Nephron (organoid): ENCODE data around the gene NOC3L.

Source experiments
- H3K27ac Mint-ChIP-seq, 3 experiments: 2 replicates each; pipeline ENCODE4 v1.8.0; 2020; ENCODE audit warnings: mixed read lengths in 3 of 3, mild to moderate bottlenecking in 2 of 3, moderate library complexity in 1 of 3
- H3K27me3 Mint-ChIP-seq: 2 replicates; pipeline ENCODE4 v1.8.0; 2021; ENCODE audit warnings: low read depth, mild to moderate bottlenecking, moderate library complexity, mixed read lengths
- H3K36me3 Mint-ChIP-seq: 2 replicates; pipeline ENCODE4 v1.8.0; 2020; ENCODE audit warnings: low read depth, mixed read lengths
- H3K4me1 Mint-ChIP-seq: 2 replicates; pipeline ENCODE4 v1.8.0; 2020; ENCODE audit warnings: mixed read lengths
- H3K4me3 Mint-ChIP-seq, 3 experiments: 2 replicates each; pipeline ENCODE4 v1.8.0; 2020; ENCODE audit warnings: mild to moderate bottlenecking in 3 of 3, mixed read lengths in 3 of 3, moderate library complexity in 2 of 3
- H3K9me3 Mint-ChIP-seq: 2 replicates; pipeline ENCODE4 v1.8.0; 2020; ENCODE audit warnings: mixed read lengths
- TF ChIP-seq, protein P1 (sequence below), 3 experiments: fragments of 200-600 bp; sonication (generic); IDR thresholded peaks; one replicate each; pipeline ENCODE4 v1.5.0; 2021; ENCODE audit warnings: antibody characterized with exemption in 3 of 3; ENCODE audit not compliant: unreplicated experiment in 3 of 3

Gene NOC3L, protein sequence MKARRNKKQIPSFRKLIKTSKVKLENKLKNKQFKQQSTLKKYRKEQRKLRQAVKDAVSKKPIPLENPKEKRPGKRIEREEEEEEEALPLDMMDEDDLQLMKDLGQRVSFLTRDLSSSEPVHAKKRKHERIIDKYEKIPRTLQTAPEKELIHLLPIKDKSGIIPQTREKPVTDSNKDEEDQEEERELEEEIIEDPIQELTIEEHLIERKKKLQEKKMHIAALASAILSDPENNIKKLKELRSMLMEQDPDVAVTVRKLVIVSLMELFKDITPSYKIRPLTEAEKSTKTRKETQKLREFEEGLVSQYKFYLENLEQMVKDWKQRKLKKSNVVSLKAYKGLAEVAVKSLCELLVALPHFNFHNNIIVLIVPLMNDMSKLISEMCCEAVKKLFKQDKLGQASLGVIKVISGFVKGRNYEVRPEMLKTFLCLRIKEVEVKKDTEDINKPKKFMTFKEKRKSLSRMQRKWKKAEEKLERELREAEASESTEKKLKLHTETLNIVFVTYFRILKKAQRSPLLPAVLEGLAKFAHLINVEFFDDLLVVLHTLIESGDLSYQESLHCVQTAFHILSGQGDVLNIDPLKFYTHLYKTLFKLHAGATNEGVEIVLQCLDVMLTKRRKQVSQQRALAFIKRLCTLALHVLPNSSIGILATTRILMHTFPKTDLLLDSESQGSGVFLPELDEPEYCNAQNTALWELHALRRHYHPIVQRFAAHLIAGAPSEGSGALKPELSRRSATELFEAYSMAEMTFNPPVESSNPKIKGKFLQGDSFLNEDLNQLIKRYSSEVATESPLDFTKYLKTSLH

DNA sequence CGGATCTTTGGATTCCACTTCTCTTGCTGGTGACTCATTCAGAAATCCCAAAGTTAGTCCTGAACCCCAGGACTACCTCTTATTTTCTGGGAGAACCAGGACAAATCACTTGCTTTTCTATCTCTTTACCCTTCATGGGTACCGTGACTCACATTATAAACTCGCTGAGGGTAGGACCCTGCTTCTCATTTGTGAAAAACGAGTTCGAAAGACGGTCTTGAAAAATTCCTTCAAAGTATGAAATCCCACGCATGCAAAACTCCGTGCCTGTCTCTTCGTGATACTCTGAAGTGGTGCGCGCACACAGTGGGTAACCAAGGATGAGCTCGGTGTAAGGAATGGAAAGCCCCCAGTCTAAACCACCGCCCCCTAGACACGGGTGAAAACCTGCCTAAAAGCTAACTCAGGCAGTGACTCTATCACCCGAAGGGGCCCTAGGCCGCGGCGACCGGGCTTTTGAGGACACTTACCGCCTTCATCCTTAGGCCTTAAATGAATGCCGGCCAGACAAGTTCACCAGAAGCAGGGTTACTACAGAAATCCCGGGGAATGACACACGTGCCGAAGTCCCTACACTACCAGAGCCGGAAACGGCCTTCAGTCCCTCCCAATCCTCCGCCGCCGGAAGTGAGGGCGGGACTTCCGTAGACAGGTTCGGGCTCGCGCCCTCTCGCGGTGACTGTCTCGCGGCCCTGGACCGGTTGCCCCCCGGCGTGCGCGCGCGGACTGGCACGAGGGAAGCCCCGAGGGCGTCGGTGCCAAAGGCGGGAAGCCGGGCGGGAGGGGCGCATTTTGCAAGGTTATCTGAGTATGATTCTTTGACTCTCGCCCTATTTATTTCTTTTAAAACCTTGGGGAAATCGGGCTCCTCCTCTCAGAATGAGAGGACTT lies at the start of gene NOC3L:
NOC3L (minus strand) TSS at position 580 of the 891 bp plus-strand sequence; CDS start at position 479, 101 bp downstream.
- Mint-ChIP-seq H3K4me3 (peak within 1 kb of the TSS; percentile 91 to 99 (median 97)), H3K9me3 (no peaks in the 10 kb centered on the region), H3K4me1 (peaks cover 32% of the 10 kb centered on the region), H3K27me3 (peaks cover 5% of the 10 kb centered on the region), H3K27ac (peak within 1 kb of the TSS; percentile 85 to 90 (median 90)), H3K36me3 (peaks cover 23% of the 10 kb centered on the region)
- TF ChIP-seq, protein P1, sequence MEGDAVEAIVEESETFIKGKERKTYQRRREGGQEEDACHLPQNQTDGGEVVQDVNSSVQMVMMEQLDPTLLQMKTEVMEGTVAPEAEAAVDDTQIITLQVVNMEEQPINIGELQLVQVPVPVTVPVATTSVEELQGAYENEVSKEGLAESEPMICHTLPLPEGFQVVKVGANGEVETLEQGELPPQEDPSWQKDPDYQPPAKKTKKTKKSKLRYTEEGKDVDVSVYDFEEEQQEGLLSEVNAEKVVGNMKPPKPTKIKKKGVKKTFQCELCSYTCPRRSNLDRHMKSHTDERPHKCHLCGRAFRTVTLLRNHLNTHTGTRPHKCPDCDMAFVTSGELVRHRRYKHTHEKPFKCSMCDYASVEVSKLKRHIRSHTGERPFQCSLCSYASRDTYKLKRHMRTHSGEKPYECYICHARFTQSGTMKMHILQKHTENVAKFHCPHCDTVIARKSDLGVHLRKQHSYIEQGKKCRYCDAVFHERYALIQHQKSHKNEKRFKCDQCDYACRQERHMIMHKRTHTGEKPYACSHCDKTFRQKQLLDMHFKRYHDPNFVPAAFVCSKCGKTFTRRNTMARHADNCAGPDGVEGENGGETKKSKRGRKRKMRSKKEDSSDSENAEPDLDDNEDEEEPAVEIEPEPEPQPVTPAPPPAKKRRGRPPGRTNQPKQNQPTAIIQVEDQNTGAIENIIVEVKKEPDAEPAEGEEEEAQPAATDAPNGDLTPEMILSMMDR (IDR thresholded peaks at IDR 0.05; ENCODE audit: unreplicated experiment in 3 of 3): peak; percentile 99 to 100 (median 99)

GRCh38 chr10:94412449-94412848 lies 49.7 kb upstream of the NOC3L start:
- TF ChIP-seq, protein P1 (IDR thresholded peaks at IDR 0.05; ENCODE audit: unreplicated experiment in 3 of 3): no peak
- Mint-ChIP-seq H3K27ac (peak overlapping the region; percentile 81 to 97 (median 96)), H3K9me3 (no peaks in the 10 kb centered on the region), H3K27me3 (peaks cover 8% of the 10 kb centered on the region), H3K36me3 (no peaks in the 10 kb centered on the region), H3K4me3 (no peak overlapping the region), H3K4me1 (peaks cover 50% of the 10 kb centered on the region)

DNA sequence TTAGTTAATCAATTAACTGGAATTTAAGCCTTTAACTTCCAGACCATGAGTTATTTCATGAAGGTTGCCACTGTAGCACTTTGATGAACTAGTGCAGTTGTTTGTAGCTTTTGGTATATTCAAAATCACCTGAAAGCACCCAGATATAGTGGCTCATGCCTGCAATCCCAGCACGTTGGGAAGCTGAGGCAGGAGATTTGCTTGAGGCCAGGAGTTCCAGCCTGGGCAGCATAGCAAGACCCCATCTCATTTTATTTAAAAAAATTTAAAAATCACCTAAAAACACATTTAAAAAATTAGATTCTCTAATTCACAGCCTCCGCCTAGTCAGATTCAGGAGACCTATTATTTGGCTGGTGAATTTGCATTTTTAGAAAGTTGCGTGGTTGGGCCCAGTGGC lies 48.6 kb upstream of the NOC3L start:
- Mint-ChIP-seq H3K27me3 (peaks cover 8% of the 10 kb centered on the region), H3K36me3 (no peaks in the 10 kb centered on the region), H3K4me1 (peaks cover 45% of the 10 kb centered on the region), H3K4me3 (no peak overlapping the region), H3K9me3 (no peaks in the 10 kb centered on the region), H3K27ac (peak overlapping the region; percentile 12 to 57 (median 38))
- TF ChIP-seq, protein P1 (IDR thresholded peaks at IDR 0.05; ENCODE audit: unreplicated experiment in 3 of 3): no peak

DNA sequence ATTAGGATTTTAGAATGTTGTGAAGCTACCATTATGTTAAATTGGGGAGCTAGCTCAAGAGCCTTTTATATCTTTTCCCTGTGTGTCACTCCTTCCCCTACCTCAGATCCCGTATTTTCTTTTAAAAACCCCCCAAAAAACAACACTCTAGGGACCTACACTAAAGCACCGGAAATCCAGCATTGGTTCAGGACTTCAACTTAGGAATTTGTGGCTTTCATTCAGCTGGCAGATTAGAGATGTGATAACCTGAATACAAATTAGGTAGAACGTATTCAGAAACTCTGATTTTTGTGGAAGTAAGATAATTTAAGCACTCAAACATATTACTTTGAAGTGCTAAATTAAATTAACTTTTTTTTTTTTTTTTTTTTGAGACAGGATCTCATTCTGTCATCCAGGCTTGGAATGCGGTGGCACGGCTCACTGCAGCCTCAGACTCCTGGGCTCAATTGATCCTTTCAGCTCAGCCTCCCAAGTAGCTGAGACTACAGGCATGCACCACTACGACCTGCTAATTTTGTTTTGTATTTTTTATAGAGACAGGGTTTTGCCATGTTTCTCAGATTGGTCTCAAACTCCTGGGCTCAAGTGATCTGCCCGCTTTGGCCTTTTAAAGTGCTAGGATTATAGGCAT lies 46.4 kb upstream of the NOC3L start:
- Mint-ChIP-seq H3K4me1 (peaks cover 45% of the 10 kb centered on the region), H3K9me3 (no peaks in the 10 kb centered on the region), H3K36me3 (no peaks in the 10 kb centered on the region), H3K4me3 (no peak overlapping the region), H3K27me3 (peaks cover 8% of the 10 kb centered on the region), H3K27ac (no peak overlapping the region)
- TF ChIP-seq, protein P1 (IDR thresholded peaks at IDR 0.05; ENCODE audit: unreplicated experiment in 3 of 3): no peak

- TF ChIP-seq, protein P1 (IDR thresholded peaks at IDR 0.05; ENCODE audit: unreplicated experiment in 3 of 3): no peak
- Mint-ChIP-seq H3K36me3 (no peaks in the 10 kb centered on the region), H3K27ac (no peak overlapping the region), H3K27me3 (peaks cover 8% of the 10 kb centered on the region), H3K4me1 (peaks cover 41% of the 10 kb centered on the region), H3K4me3 (no peak overlapping the region), H3K9me3 (no peaks in the 10 kb centered on the region)
Observed at GRCh38 chr10:94407668-94408067, 44.9 kb upstream of the NOC3L start.
